NCI-H1417 (cell line): ENCODE measurements around the gene DLG1.
A peak's percentile ranks its signal among the peaks of the same experiment; 100 is the strongest.
"Not testable (repeated sequence)": the region's sequence is repeated elsewhere in the genome, so short reads cannot be mapped to it uniquely, and the experiment has no call there.

Source experiments
- DNase-seq, 3 experiments: peaks; one replicate each; lab custom pipeline; 2025; lab: John Stamatoyannopoulos, UW

Gene DLG1

GRCh38 chr3:197289726-197290125, 8.7 kb downstream of the DLG1 start:
- DNase-seq = no peak

GRCh38 chr3:197286678-197287077, 11.7 kb downstream of the DLG1 start:
- DNase-seq = no peak

DNA sequence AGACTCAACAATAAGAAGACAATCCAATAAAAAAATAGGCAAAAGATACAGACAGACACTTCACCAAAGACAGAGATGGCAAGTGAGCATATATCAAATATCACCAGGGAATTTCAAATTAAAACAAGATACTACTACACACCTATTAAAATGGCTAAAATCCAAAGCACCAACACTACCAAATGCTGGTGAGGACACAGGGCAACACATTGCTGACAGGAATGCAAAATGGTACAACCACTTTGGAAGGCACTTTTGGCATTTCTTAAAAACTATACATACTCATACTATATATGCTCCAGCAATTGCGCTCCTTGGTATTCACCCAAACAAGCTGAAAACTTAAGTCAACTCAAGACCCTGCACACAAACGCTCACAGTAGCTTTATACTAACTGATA, 12.9 kb downstream of the DLG1 start:
- DNase-seq = no peak

GRCh38 chr3:197283045-197283444, 15.4 kb downstream of the DLG1 start:
- no peak for DNase-seq

DNA sequence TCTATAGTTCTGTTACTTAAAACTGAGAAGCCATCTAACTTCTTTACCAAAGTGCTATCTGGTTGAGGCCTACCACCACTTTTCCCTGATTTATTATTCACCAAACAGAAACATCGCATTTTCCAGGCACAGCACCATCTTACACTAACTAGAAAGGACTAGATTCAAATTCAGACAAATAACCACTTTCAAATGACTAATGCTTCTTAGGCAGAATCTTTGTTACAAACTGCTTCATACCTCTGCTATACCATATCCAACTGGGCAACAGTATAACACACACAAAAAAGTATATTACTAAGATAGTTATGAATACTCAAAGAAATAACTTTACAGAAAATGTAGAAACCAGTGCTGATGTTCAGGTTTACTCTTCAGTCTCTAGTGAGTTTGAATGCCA, 16.6 kb downstream of the DLG1 start:
- DNase-seq = no peak

GRCh38 chr3:197280156-197280555, 18.3 kb downstream of the DLG1 start:
- no peak for DNase-seq

- DNase-seq = no peak
These were observed 19.5 kb downstream of the DLG1 start for GRCh38 chr3:197278933-197279332.

GRCh38 chr3:197276808-197277207, 21.6 kb downstream of the DLG1 start:
- DNase-seq = not testable (repeated sequence)

GRCh38 chr3:197270558-197271317, 27.7 kb downstream of the DLG1 start:
- DNase-seq = no peak

DNA sequence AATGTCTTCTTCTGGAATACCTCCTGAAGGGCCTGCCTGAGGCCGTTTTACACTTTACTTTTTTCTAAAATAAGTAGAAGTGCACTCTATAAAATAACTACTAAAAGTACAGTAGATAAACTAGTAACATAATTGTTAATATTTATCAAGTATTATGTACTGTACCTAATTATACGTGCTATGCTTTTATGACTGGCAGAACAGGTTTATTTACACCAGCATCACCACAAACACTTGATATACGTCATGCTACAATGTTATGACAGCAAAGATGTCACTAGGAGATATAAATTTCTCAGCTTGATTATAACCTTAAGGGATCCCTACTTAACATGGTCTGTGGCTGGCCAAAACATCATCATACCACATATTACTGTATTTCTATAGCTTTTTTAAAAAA, 29.4 kb downstream of the DLG1 start:
- peak in 2 of 3 experiments; percentile 5 to 69 for DNase-seq

- no peak for DNase-seq
These were observed 30.1 kb downstream of the DLG1 start for GRCh38 chr3:197268294-197268693.

DNA sequence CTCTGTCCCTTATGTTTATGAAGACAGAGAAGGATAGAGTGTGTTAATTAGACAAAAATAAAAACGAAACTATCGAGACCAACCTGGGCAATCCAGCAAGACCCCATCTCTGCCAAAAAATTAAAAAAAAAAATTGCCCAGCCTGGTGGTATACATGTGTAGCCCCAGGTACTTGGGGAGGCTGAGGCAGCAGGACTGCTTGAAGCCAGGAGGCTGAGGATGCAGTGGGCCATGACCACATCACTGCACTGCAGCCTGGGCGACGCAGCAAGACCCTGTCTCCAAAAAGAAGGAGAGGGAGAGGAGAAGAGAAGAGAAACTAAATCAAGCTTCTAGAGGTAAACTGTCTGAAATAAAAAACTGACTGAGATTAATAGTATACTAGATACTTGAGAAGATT, 32.1 kb downstream of the DLG1 start:
- DNase-seq = no peak

DNA sequence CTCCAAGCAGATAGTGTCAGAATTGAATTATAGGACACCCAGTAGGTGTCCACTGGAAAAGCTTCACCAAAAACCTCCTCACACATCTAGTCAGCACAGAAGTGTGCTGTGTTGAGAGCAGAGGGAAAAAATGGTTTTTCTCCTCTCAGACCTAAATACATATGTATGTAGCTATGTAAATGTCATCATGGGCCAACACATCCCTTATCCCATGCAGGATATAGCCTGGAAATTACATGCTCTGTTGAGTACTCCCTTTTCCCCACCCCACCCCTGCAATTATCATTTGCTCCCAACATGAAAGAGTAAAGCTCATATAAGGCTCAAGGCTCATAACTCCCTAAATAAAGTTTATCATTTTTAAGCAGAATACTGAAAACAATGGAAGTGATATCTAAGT, 35.7 kb downstream of the DLG1 start:
- DNase-seq = no peak

DNA sequence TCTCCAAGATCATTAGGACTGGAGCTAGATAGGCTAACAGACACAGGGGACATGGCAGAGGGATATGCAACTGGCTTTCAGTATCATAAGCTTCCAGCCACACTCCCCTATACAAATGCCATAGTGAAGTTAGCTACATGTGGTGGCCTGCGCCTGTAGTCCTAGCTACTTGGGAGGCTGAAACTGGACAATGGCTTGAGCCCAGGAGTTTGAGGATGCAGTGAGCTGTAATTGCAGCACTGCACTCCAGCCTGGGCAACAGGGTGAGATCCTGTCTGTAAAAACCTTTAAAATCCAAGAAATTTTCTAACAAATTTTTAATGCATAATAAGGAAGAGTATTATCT, 37.3 kb downstream of the DLG1 start:
- no peak for DNase-seq

- peak in 1 of 3 experiments; percentile 10 for DNase-seq
These were observed 37.8 kb downstream of the DLG1 start for GRCh38 chr3:197260491-197261163.

DNA sequence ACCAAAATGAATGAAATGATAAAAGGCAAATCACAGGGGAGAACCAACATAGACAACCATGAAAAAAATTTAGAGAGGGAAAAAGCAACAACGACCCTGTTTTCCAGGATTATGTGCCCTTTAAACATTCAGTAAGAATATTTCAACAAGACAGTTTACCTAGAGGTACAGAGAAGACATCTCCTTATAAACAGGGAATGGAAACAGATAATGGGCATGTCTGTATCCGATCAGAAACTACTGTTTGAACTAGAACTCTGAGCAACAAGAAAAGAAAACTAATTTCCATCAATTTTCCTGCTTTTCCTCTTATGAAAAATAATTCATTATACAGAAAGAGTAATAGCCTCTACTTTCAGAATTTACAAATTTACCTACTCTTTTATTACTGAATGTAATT, 39.3 kb downstream of the DLG1 start:
- DNase-seq = no peak

GRCh38 chr3:197258168-197258755, 40.1 kb downstream of the DLG1 start:
- no peak for DNase-seq

GRCh38 chr3:197257711-197258110, 40.7 kb downstream of the DLG1 start:
- no peak for DNase-seq

GRCh38 chr3:197256836-197257444, 41.5 kb downstream of the DLG1 start:
- peak in 2 of 3 experiments; percentile 59 to 70 for DNase-seq

DNA sequence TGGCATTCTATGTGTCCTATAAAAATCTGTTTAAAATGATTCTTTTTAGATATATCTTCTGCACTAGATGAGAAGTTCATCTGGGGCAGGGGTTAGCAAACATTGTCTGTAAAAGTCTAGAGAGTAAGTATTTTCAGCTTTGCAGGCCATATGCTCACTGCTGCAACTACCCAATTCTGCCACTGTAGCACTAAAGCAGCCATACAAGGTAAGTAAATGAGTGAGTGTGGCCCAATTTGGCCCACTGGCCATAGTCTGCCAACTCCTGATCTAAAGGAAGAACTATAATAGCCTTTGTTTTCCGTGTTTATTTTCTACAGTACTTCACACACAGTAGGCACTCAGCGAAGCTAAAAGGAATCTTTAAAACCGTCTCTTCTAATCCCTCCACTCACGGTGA, 42.3 kb downstream of the DLG1 start:
- DNase-seq = no peak

GRCh38 chr3:197253238-197253947, 45.0 kb downstream of the DLG1 start:
- DNase-seq = no peak

DNA sequence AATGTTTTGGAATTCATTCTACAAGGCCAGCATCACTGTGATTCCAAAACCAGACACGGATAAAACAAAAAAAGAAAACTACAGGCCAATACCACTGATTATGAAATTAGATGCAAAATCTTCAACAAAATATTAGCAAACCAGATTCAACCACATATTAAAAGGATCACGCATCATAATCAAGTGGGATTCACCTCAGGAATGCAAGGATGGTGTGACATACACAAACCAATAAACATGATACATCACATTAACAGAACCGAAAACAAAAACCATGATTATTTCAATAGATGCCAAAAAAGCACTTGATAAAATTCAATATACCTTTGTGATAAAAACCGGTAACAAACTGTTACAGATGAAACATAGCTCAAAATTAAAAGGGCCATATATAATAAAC, 48.9 kb downstream of the DLG1 start:
- DNase-seq = peak in 1 of 3 experiments; percentile 7
